ENCODE data around the gene BRINP2.

- no peak for TF ChIP-seq GATA3 (IDR thresholded peaks at IDR 0.05; ENCODE audit: low read depth, low read length)
- TF ChIP-seq GATA2 (IDR thresholded peaks at IDR 0.05; ENCODE audit: low read depth, low read length), result no peak
Observed at GRCh38 chr1:177183836-177184235, 13.1 kb downstream of the BRINP2 start.

Measured in SH-SY5Y (cell line).